Natural killer cell (primary cell): ENCODE measurements around the gene ZSCAN21. TPM values are rescaled to one million over a fixed set of nuclear protein-coding genes. Genes with fewer than 3 reads are reported as not detected.

ENCODE experiments used
- ATAC-seq, 3 donors: fragments of 150-1000 bp in 2 of 3; fragments of 200-7000 bp in 1 of 3; cut with Tn5 transposase; 1 replicate in 1 of 3; 2 replicates in 2 of 3; pipeline ENCODE4 v1.10.0; 2021; ENCODE audit warnings: mild to moderate bottlenecking in 2 of 3, moderate library complexity in 2 of 3
- DNase-seq, 2 donors: peaks; one replicate each; pipeline versions ENCODE4 v3.0.0 to v3.0.0-alpha.2; 2013 to 2021; ENCODE audit warnings: mixed read lengths in 1 of 2
- H3K27ac ChIP-seq: one replicate; pipeline ENCODE4 v1.5.1; 2013; ENCODE audit warnings: mild to moderate bottlenecking, low read length
- H3K27me3 ChIP-seq: one replicate; pipeline ENCODE4 v1.6.1; 2013; ENCODE audit warnings: low read length; ENCODE audit not compliant: control insufficient read depth, insufficient read depth
- H3K36me3 ChIP-seq: one replicate; pipeline ENCODE4 v1.6.1; 2013; ENCODE audit warnings: low read length; ENCODE audit not compliant: control insufficient read depth, insufficient read depth
- H3K4me1 ChIP-seq: one replicate; pipeline ENCODE4 v1.6.1; 2013; ENCODE audit warnings: low read length; ENCODE audit not compliant: control insufficient read depth, insufficient read depth
- H3K4me3 ChIP-seq: one replicate; pipeline ENCODE4 v1.5.1; 2013; ENCODE audit warnings: low read length
- H3K9me3 ChIP-seq: one replicate; pipeline ENCODE4 v1.6.1; 2013; ENCODE audit warnings: low read length; ENCODE audit not compliant: control insufficient read depth, insufficient read depth
- H3K27ac Mint-ChIP-seq, 2 donors: one replicate each; pipeline ENCODE4 v1.8.0; 2022; ENCODE audit warnings: mild to moderate bottlenecking in 2 of 2, mixed read lengths in 2 of 2, moderate library complexity in 1 of 2
- H3K27me3 Mint-ChIP-seq, 2 donors: one replicate each; pipeline ENCODE4 v1.8.0; 2022; ENCODE audit warnings: low read depth in 2 of 2, mixed read lengths in 2 of 2
- H3K36me3 Mint-ChIP-seq: one replicate; pipeline ENCODE4 v1.8.0; 2022; ENCODE audit warnings: mixed read lengths
- H3K4me1 Mint-ChIP-seq, 2 donors: one replicate each; pipeline ENCODE4 v1.8.0; 2022; ENCODE audit warnings: mixed read lengths in 2 of 2
- H3K4me3 Mint-ChIP-seq: one replicate; pipeline ENCODE4 v1.8.0; 2022; ENCODE audit warnings: mild to moderate bottlenecking, moderate library complexity, mixed read lengths
- H3K9me3 Mint-ChIP-seq, 2 donors: one replicate each; pipeline ENCODE4 v1.8.0; 2022; ENCODE audit warnings: mixed read lengths in 2 of 2
- CTCF ChIP-seq: fragments of 200-600 bp; IDR thresholded peaks from one replicate; pipeline ENCODE4 v1.8.0; 2022; ENCODE audit warnings: antibody characterized with exemption
- WGBS: methylation state at CpG from one replicate; pipeline ENCODE4 v1.1.7; 2013; ENCODE audit warnings: missing lambda C conversion rate; ENCODE audit not compliant: insufficient coverage; 5-methylcytosine and 5-hydroxymethylcytosine counted together
- intact Hi-C: fragments of 100-400 bp; cut with micrococcal nuclease; formaldehyde crosslinking; loops from one replicate; pipeline ENCODE4 v1.14.2; 2022
- total RNA-seq, 4 donors: library from RNA; stranded (reverse); fragments of 120-200 nt in 1 of 4; gene quantifications; one replicate each; pipeline versions ENCODE4 v1.2.3 to v1.2.4, GENCODE V29; 2013 to 2022

The ZSCAN21 gene
- total RNA-seq, 3 donors from 2014 or later (not counting 1 experiment from before 2014, with no cell fraction given): 6.2 to 8.9 (median 7.2) TPM

- Histone ChIP-seq H3K4me1 (no peaks in the 10 kb centered on the region), H3K4me3 (no peak overlapping the region), H3K27ac (no peak overlapping the region), H3K9me3 (peaks cover 34% of the 10 kb centered on the region), H3K27me3 (no peaks in the 10 kb centered on the region), H3K36me3 (peaks cover 58% of the 10 kb centered on the region)
- ATAC-seq: no peak
- Mint-ChIP-seq H3K4me3 (no peak overlapping the region), H3K27me3 (no peaks in the 10 kb centered on the region), H3K9me3 (peaks cover 4 to 11% of the 10 kb centered on the region in 2 donors), H3K4me1 (peaks cover 0 to 7% of the 10 kb centered on the region in 2 donors), H3K36me3 (peaks cover 29% of the 10 kb centered on the region), H3K27ac (no peak overlapping the region)
- intact Hi-C loops: no loop called here
- DNase-seq: no peak
- no peak for TF ChIP-seq CTCF
- 96% methylated on average over 6 of the region's 11 CpGs for WGBS
Observed at GRCh38 chr7:100071018-100071723, 21.6 kb downstream of the ZSCAN21 start.

GRCh38 chr7:100072462-100072861 lies 22.9 kb downstream of the ZSCAN21 start:
- peaks cover 29% of the 10 kb centered on the region for H3K36me3 Mint-ChIP-seq
- H3K27me3 Mint-ChIP-seq: no peaks in the 10 kb centered on the region
- Histone ChIP-seq H3K4me3 (no peak overlapping the region), H3K27ac (no peak overlapping the region), H3K9me3 (peaks cover 34% of the 10 kb centered on the region), H3K36me3 (peaks cover 66% of the 10 kb centered on the region), H3K27me3 (no peaks in the 10 kb centered on the region), H3K4me1 (no peaks in the 10 kb centered on the region)
- no peak for TF ChIP-seq CTCF
- no peak overlapping the region for H3K4me3 Mint-ChIP-seq
- DNase-seq (no peak), ATAC-seq (no peak)
- no peak overlapping the region for H3K27ac Mint-ChIP-seq
- H3K9me3 Mint-ChIP-seq: peaks cover 4 to 11% of the 10 kb centered on the region in 2 donors
- H3K4me1 Mint-ChIP-seq: peaks cover 0 to 8% of the 10 kb centered on the region in 2 donors
- 98% methylated on average over 10 of the region's 10 CpGs for WGBS
- intact Hi-C loops: no loop called here

GRCh38 chr7:100074841-100075240 lies 25.3 kb downstream of the ZSCAN21 start:
- intact Hi-C loops: no loop called here
- Histone ChIP-seq H3K4me1 (no peaks in the 10 kb centered on the region), H3K4me3 (no peak overlapping the region), H3K36me3 (peaks cover 66% of the 10 kb centered on the region), H3K9me3 (peaks cover 33% of the 10 kb centered on the region), H3K27me3 (no peaks in the 10 kb centered on the region), H3K27ac (no peak overlapping the region)
- H3K27ac Mint-ChIP-seq: no peak overlapping the region
- peaks cover 29% of the 10 kb centered on the region for H3K36me3 Mint-ChIP-seq
- H3K4me1 Mint-ChIP-seq: peaks cover 0 to 16% of the 10 kb centered on the region in 2 donors
- H3K9me3 Mint-ChIP-seq: peaks cover 4 to 11% of the 10 kb centered on the region in 2 donors
- no peak for TF ChIP-seq CTCF
- H3K4me3 Mint-ChIP-seq: no peak overlapping the region
- ATAC-seq (no peak), DNase-seq (no peak)
- no peaks in the 10 kb centered on the region for H3K27me3 Mint-ChIP-seq
- WGBS: 97% methylated on average over 6 of the region's 7 CpGs

- 98% methylated on average over 6 of the region's 6 CpGs for WGBS
- peaks cover 4 to 11% of the 10 kb centered on the region in 2 donors for H3K9me3 Mint-ChIP-seq
- peaks cover 5 to 22% of the 10 kb centered on the region in 2 donors for H3K4me1 Mint-ChIP-seq
- Histone ChIP-seq H3K9me3 (peaks cover 27% of the 10 kb centered on the region), H3K36me3 (peaks cover 60% of the 10 kb centered on the region), H3K27ac (no peak overlapping the region), H3K4me3 (no peak overlapping the region), H3K4me1 (peaks cover 5% of the 10 kb centered on the region), H3K27me3 (no peaks in the 10 kb centered on the region)
- TF ChIP-seq CTCF: no peak
- H3K4me3 Mint-ChIP-seq: no peak overlapping the region
- intact Hi-C loops: no loop called here
- DNase-seq (no peak), ATAC-seq (no peak)
- peaks cover 26% of the 10 kb centered on the region for H3K36me3 Mint-ChIP-seq
- no peaks in the 10 kb centered on the region for H3K27me3 Mint-ChIP-seq
- H3K27ac Mint-ChIP-seq: peak overlapping the region in 1 of 2 donors; percentile 21
Observed at GRCh38 chr7:100075418-100075817, 25.8 kb downstream of the ZSCAN21 start.
